Bladder microvascular endothelial cell (primary cell): ENCODE results near the gene KIAA0408. TPM values are rescaled to one million over a fixed set of nuclear protein-coding genes. Genes with fewer than 3 reads are reported as not detected.

ENCODE experiments used
- total RNA-seq: library from RNA; depleted of rRNA; stranded (reverse); fragments of >200 nt; gene quantifications from 2 replicates; pipeline ENCODE4 v1.2.3, GENCODE V29; 2014

Gene KIAA0408
- under 0.01 TPM in 1 of 2 replicates, not detected in the other for total RNA-seq

GRCh38 chr6:127459231-127459641, at the start of gene KIAA0408:
Gene KIAA0408 (minus strand): TSS chr6:127459389. CDS start chr6:127453981, 5,408 bp downstream.

Other genes starting within 250 kb of the KIAA0408 start
- 26.9 and 50.0 TPM in 2 replicates for gene RNF146, start 192.5 kb downstream of the KIAA0408 start, total RNA-seq
- gene ECHDC1, start 115.8 kb downstream of the KIAA0408 start, total RNA-seq = 19.9 and 29.8 TPM in 2 replicates
- gene C6orf58, start 117.8 kb upstream of the KIAA0408 start, total RNA-seq = under 0.01 and 0.50 TPM in 2 replicates